ENCODE data around the gene KCNAB1.

Gene KCNAB1

DNA sequence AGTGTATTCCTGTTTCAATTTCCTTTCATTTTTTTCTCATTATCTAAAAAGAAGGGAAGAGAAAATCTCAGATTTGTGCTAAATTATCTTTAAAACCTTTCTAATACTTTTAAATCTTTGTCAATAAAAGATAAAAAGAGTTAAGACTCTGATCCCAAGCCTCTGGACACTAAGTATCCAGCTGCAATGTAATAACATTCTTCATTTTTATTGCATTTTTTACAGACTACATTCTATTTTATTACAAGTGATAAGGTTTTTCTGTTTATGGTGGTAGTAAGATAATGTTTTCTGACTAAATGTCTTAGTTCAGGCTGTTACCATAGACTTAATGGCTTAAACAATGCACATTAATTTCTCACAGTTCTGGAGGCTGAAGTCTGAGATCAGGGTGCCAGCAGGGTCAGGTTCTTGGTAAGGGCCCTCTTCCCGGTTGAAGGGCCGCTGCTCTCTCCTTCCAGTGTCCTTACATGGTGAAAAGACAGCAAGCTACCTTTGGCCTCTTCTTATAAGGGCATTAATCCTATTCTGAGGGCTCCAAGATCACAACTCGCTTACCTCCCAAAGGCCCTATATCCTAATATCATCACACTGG, 19.7 kb downstream of the KCNAB1 start:
- DNase-seq (ENCODE audit: low read depth): no peak
- TF ChIP-seq, protein P1, sequence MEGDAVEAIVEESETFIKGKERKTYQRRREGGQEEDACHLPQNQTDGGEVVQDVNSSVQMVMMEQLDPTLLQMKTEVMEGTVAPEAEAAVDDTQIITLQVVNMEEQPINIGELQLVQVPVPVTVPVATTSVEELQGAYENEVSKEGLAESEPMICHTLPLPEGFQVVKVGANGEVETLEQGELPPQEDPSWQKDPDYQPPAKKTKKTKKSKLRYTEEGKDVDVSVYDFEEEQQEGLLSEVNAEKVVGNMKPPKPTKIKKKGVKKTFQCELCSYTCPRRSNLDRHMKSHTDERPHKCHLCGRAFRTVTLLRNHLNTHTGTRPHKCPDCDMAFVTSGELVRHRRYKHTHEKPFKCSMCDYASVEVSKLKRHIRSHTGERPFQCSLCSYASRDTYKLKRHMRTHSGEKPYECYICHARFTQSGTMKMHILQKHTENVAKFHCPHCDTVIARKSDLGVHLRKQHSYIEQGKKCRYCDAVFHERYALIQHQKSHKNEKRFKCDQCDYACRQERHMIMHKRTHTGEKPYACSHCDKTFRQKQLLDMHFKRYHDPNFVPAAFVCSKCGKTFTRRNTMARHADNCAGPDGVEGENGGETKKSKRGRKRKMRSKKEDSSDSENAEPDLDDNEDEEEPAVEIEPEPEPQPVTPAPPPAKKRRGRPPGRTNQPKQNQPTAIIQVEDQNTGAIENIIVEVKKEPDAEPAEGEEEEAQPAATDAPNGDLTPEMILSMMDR (IDR thresholded peaks at IDR 0.05; ENCODE audit: low read length, missing control alignments): no peak
- H3K4me3 ChIP-seq (replicated peaks; ENCODE audit: low read depth, low read length): no peak overlapping the region

DNA sequence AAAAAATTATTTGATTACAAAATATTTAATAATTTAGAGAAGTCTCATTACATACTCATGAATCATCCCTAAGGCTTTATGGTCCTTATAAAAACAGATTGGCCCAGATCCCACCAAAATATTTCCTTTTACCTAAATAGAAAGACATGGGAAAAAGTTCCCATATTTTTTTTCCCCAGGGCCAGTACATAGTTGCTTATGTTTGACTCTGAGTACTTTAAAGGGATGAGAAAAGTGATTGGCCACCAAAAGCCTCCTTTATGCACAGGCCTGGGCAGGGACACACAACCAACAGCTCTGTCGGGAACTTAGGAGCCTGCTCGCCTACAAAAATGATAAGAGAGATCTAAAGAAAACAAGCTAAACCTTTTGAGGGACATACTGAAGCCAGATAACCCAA, 22.3 kb downstream of the KCNAB1 start:
- peak; percentile 32 for DNase-seq (ENCODE audit: low read depth)
- TF ChIP-seq, protein P1 (IDR thresholded peaks at IDR 0.05; ENCODE audit: low read length, missing control alignments): no peak
- H3K4me3 ChIP-seq (replicated peaks; ENCODE audit: low read depth, low read length): no peak overlapping the region

DNA sequence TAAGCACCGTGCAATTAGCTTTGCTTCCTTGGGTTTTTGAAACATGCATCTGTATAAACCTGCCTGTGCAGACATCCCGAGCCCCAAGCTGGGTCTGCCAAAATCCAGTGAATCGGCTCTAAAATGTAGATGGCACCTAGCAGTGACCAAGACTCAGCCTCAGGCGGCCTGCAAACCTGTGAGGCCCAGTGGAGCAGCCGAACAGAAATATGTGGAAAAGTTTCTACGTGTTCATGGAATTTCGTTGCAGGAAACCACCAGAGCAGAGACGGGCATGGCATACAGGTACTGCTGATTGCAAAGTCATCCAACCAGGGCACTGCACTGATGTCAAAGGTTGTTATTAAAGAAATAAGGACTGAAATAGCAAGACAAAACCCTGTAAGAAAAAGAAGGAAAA, 22.8 kb downstream of the KCNAB1 start:
- TF ChIP-seq, protein P1 (IDR thresholded peaks at IDR 0.05; ENCODE audit: low read length, missing control alignments): no peak
- H3K4me3 ChIP-seq (replicated peaks; ENCODE audit: low read depth, low read length): no peak overlapping the region
- DNase-seq (ENCODE audit: low read depth): no peak

DNA sequence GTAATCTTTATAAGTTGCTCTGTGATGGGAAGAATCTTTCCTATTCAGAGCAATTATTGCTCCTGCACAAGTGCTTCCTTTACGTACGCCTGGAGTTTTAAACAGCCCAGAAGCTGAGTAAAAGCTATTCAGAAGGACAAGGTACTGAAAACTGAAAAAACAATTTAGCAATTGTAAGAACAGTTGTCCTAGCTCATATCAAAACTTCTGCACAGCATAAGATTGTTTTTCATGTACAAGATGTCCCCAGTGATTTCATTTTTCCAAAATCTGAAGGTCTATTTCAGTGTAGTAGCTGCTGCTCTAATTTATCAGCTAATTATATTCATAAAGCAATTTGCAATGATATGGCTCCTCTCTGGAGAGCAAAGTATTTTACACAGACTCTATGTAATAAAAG, 23.7 kb downstream of the KCNAB1 start:
- no peak for DNase-seq (ENCODE audit: low read depth)
- no peak overlapping the region for H3K4me3 ChIP-seq (replicated peaks; ENCODE audit: low read depth, low read length)
- TF ChIP-seq, protein P1 (IDR thresholded peaks at IDR 0.05; ENCODE audit: low read length, missing control alignments): no peak

DNA sequence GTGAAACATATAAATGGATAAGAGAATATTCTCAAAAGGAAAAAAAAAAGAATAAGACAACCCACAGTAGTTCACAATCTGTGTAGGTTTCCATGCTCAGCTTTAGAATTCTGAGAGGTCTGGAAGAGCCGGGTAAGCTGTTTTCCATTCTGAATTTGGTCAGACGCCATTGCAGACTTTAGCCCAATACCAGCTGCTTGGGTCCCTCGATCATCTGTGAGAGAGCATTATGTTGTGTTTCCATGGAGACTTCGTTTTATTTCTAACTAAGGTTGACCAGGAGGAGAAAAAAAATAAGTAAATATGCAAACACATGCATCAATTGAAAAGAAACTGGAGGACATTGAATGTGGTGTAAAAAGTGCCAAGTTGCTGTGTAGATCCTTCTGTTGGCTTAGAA, 25.5 kb downstream of the KCNAB1 start:
- no peak overlapping the region for H3K4me3 ChIP-seq (replicated peaks; ENCODE audit: low read depth, low read length)
- TF ChIP-seq, protein P1 (IDR thresholded peaks at IDR 0.05; ENCODE audit: low read length, missing control alignments): no peak
- no peak for DNase-seq (ENCODE audit: low read depth)

DNA sequence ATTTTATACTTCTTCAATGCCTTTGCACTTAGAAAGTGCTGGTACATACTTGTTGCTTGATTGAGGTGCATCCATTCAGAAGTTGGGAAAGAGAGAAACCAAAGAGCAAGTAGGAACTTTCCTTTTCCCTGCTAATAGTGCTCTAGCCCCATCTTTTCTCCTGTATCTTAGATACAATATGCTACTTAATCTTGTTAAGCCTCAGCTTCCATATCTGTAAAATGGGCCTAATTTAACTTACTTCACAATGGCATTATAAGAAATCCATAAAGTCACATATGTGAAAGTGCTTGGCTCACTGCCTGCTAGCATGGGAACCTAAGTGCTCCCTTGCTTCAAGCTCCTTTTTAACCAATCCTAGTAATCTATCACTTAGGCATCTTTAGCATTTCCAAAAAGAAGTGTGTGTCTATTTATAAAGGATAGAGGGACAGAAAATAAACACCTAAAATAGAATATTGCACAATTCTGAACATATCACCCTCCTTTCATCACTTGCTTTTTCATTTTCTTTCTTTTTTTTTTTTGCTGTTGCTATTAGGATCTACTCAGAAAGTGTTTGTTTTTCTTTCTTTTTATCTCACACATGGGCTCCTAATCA, 28.1 kb downstream of the KCNAB1 start:
- no peak for DNase-seq (ENCODE audit: low read depth)
- TF ChIP-seq, protein P1 (IDR thresholded peaks at IDR 0.05; ENCODE audit: low read length, missing control alignments): no peak
- H3K4me3 ChIP-seq (replicated peaks; ENCODE audit: low read depth, low read length): no peak overlapping the region

DNA sequence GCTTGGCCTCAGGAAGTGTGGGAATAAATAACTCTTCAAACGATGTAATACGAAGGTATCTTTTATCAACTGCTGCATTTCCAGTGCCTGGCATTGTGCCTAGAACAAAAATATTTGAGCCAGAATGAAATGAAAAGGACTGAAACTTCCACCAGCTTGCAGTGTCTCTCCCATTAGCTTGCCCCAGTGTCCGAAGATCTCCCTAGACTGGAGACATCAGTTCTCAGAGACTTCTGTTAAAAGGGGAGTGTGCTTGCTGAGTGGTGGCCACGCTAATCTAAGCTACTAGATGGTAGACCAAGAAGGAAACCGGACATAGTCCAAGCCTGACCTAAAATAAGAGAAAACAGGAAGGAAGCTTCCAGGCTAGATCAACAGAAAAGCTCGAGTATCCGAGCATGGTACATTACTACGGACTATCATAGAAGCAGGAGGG, 28.6 kb downstream of the KCNAB1 start:
- DNase-seq (ENCODE audit: low read depth): peak; percentile 67
- TF ChIP-seq, protein P1 (IDR thresholded peaks at IDR 0.05; ENCODE audit: low read length, missing control alignments): no peak
- no peak overlapping the region for H3K4me3 ChIP-seq (replicated peaks; ENCODE audit: low read depth, low read length)
